ENCODE data around the gene C1orf87.

DNA sequence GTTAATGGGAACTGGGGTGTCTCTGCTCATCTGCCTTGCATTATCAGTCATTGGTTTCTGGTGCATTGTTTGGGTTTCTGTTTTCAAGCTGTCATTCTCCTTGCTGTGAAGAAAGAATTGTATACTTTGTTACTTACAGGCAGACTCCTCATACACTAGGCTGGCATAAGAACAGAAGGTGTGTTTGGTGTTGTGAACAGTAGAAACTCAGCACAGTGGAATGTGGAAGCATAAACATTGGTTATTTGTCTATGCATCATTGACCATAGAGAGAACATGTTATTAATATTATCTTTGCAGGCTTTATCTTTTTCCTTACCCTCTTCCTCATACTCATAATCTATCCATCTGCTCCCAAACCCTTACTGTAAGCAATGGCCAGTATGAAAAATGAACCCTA is 18.2 kb downstream of the C1orf87 start:
- TF ChIP-seq, protein P1, sequence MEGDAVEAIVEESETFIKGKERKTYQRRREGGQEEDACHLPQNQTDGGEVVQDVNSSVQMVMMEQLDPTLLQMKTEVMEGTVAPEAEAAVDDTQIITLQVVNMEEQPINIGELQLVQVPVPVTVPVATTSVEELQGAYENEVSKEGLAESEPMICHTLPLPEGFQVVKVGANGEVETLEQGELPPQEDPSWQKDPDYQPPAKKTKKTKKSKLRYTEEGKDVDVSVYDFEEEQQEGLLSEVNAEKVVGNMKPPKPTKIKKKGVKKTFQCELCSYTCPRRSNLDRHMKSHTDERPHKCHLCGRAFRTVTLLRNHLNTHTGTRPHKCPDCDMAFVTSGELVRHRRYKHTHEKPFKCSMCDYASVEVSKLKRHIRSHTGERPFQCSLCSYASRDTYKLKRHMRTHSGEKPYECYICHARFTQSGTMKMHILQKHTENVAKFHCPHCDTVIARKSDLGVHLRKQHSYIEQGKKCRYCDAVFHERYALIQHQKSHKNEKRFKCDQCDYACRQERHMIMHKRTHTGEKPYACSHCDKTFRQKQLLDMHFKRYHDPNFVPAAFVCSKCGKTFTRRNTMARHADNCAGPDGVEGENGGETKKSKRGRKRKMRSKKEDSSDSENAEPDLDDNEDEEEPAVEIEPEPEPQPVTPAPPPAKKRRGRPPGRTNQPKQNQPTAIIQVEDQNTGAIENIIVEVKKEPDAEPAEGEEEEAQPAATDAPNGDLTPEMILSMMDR (conservative IDR thresholded peaks at IDR 0.05 in 1 of 2, IDR thresholded peaks at IDR 0.05 in 1 of 2; ENCODE audit: low read depth in 1 of 2, low read length in 2 of 2) = no peak
- no peak for TF ChIP-seq EZH2 (IDR thresholded peaks at IDR 0.05; ENCODE audit: low read length, missing control alignments)

Data from fibroblast of lung (primary cell).